ENCODE measurements around the gene CDC14B.

DNA sequence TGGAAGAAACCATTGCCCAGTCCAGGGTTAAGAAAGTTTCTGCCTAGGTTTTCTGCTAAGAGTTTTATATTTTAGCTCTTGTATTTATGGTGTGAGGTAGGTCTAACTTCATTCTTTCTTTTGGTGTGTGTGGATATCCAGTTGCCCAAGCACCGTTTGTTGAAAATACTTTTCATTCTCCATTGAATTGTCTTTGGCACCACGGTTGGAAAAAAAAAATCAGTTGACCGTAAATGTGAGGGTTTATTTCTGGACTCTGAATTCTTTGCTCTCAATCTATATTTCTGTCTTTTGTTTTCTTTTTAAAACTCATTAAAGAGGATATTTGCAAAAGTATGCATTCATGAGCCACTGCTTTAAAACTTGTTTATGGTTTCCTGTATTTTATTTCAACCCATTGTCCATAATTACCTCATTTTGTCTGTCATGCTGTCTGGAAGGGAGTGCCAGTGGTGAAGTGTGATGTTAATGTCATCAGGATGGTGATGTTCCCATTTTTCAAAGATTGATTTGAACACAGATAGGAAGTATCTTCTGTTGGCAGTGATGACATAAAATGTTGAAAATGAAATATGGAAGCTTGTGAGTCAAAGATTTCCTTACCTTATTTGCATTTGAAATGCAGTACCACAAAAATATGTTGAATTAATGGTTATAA lies 135.8 kb downstream of the CDC14B start:
- TF ChIP-seq EZH2phosphoT487 (IDR thresholded peaks at IDR 0.05; ENCODE audit: borderline replicate concordance, low read length) (no peak), CTCF (IDR thresholded peaks at IDR 0.05; ENCODE audit: low read depth, low read length, poor library complexity, severe bottlenecking) (no peak)
